ENCODE results near the gene GMDS.

The GMDS gene

DNA sequence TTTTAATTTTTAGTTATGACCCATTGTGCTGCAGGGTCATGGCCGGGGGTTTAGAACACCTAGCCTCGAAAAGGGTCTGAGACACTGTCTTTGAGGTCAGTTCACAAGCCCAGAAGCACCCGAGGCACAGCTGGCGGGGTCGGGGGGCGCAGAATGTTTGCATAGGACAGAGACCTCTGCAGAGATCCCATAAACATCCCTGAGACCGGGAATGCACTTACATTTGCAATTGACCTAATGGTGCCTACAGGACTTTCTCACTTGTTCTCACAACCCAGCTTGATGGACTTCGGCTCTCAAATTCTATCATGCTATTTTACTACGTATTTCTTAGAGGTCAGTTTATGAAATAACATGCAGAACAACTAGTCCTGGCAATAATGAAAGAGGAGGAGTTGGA lies 669.2 kb downstream of the GMDS start:
- DNase-seq = no peak

GRCh38 chr6:1575210-1576041 lies 670.0 kb downstream of the GMDS start:
- DNase-seq = no peak

GRCh38 chr6:1574890-1575209 lies 670.6 kb downstream of the GMDS start:
- no peak for DNase-seq

DNA sequence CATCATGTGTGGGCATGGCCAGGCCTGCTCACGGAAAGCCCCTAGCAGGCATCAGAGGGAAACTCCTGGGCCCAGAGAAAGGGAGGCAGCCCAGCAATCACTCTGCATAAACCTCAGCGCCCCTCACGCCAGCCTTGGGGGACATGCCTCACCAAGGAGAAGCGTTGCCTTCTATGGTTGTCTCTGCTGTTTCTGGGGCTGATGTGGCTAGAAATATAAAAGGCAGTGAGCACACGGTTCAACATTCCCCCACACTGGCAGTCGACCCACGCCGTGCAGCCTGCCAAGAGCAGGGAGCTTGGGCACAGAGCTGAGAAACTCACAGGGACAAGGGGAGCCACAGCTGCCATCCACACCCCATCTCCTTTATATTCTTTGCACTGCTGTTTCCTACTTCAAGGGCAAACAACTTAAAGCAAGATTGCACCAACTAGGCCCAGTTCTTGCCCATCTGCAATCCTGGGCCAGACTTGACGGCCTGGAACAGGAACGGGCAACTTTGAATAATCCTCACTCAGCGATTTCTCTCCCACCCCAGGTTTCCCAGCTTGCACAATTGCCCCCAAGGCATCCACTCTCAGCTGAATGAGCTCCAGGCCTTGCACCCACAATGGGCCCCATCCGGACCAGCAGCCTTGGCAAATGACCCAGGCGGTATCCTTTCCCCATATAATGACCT lies 671.2 kb downstream of the GMDS start:
- DNase-seq = no peak

Data from NCI-H446 (cell line).